ENCODE data around the gene PRR23A. TPM values are rescaled to one million over a fixed set of nuclear protein-coding genes. Genes with fewer than 3 reads are reported as not detected.

Gene PRR23A
- total RNA-seq, 4 donors from 2014 or later = not detected

- TF ChIP-seq POLR2A (IDR thresholded peaks at IDR 0.05) = no peak
- DNase-seq (no peak), ATAC-seq (no peak)
- Histone ChIP-seq H3K4me3 (no peak overlapping the region), H3K27me3 (peaks cover 22 to 46% (median 29%) of the 10 kb centered on the region in 3 donors), H3K4me1 (no peaks in the 10 kb centered on the region), H3K9me3 (peaks cover 0 to 3% (median 0%) of the 10 kb centered on the region in 3 donors), H3K27ac (no peak overlapping the region), H3K36me3 (no peaks in the 10 kb centered on the region)
- in situ Hi-C loops (cut with MboI; ENCODE audit: low sequenced_read_pairs in 4 of 4) = no loop called here
- intact Hi-C loops (cut with DNase I; ENCODE audit: low total_unique reads) = no loop called here
Observed at GRCh38 chr3:138962854-138963560, 43.1 kb downstream of the PRR23A start.

- Histone ChIP-seq H3K4me3 (no peak overlapping the region), H3K9me3 (peaks cover 0 to 3% (median 0%) of the 10 kb centered on the region in 3 donors), H3K36me3 (no peaks in the 10 kb centered on the region), H3K4me1 (no peaks in the 10 kb centered on the region), H3K27me3 (peaks cover 24 to 55% (median 29%) of the 10 kb centered on the region in 3 donors), H3K27ac (no peak overlapping the region)
- in situ Hi-C loops (cut with MboI; ENCODE audit: low sequenced_read_pairs in 4 of 4) (no loop called here), intact Hi-C loops (cut with DNase I; ENCODE audit: low total_unique reads) (no loop called here)
- TF ChIP-seq CTCF (IDR thresholded peaks at IDR 0.05 in 4 of 5, conservative IDR thresholded peaks at IDR 0.05 in 1 of 5) (no peak), POLR2A (IDR thresholded peaks at IDR 0.05) (no peak)
- ATAC-seq = no peak
- DNase-seq = no peak
Observed at GRCh38 chr3:138960417-138960852, 45.6 kb downstream of the PRR23A start.

Other genes starting within 250 kb of the PRR23A start
- 10 to 100 TPM; 24.9 to 94.7 (median 36.8) TPM for gene PIK3CB, start 171.3 kb downstream of the PRR23A start, total RNA-seq
- gene FOXL2, start 59.1 kb downstream of the PRR23A start, total RNA-seq = not detected
- gene FOXL2NB, start 59.1 kb downstream of the PRR23A start, total RNA-seq = not detected
- not detected for gene PRR23B, start 14.7 kb upstream of the PRR23A start, total RNA-seq
- gene PRR23C, start 38.6 kb upstream of the PRR23A start, total RNA-seq = not detected

All from gastrocnemius medialis (tissue), 4 donors.